Vagina (tissue), 2 donors: ENCODE measurements around the gene ADPRHL1.

ENCODE experiments used
- CTCF ChIP-seq, 3 experiments: fragments of 450-650 bp in 2 of 3; fragments of 200-600 bp in 1 of 3; sonication (generic) in 1 of 3; IDR thresholded peaks; one replicate each; pipeline ENCODE4 v1.5.1; 2017 to 2019; ENCODE audit warnings: antibody characterized with exemption in 3 of 3, mild to moderate bottlenecking in 2 of 3, moderate library complexity in 2 of 3
- POLR2A ChIP-seq, 2 donors: fragments of 450-650 bp; IDR thresholded peaks; one replicate each; pipeline ENCODE4 v1.6.1; 2017; ENCODE audit warnings: antibody characterized with exemption in 2 of 2, mild to moderate bottlenecking in 2 of 2, moderate library complexity in 2 of 2
- POLR2AphosphoS5 ChIP-seq, 2 donors: sonication (generic); formaldehyde crosslinking; IDR thresholded peaks; one replicate each; pipeline ENCODE4 v1.9.0; 2017; ENCODE audit warnings: antibody characterized with exemption in 2 of 2, mild to moderate bottlenecking in 2 of 2, low read depth in 1 of 2; ENCODE audit not compliant: insufficient read depth in 1 of 2

- no peak for TF ChIP-seq CTCF (IDR thresholded peaks at IDR 0.05)
- no peak for TF ChIP-seq POLR2AphosphoS5 (IDR thresholded peaks at IDR 0.05; ENCODE audit: insufficient read depth in 1 of 2, low read depth in 1 of 2)
- TF ChIP-seq POLR2A (IDR thresholded peaks at IDR 0.05) = no peak
Observed at GRCh38 chr13:113470073-113470472, 16.8 kb upstream of the ADPRHL1 start.
